GM21825 (cell line): Measurements from ENCODE around the gene RDH8.

Source experiments
- ATAC-seq: cut with Tn5 transposase; IDR thresholded peaks from one replicate; pipeline ENCODE4 v1.9.1; 2021; ENCODE audit warnings: mild to moderate bottlenecking, moderate library complexity; ENCODE audit not compliant: unreplicated experiment

The RDH8 gene

DNA sequence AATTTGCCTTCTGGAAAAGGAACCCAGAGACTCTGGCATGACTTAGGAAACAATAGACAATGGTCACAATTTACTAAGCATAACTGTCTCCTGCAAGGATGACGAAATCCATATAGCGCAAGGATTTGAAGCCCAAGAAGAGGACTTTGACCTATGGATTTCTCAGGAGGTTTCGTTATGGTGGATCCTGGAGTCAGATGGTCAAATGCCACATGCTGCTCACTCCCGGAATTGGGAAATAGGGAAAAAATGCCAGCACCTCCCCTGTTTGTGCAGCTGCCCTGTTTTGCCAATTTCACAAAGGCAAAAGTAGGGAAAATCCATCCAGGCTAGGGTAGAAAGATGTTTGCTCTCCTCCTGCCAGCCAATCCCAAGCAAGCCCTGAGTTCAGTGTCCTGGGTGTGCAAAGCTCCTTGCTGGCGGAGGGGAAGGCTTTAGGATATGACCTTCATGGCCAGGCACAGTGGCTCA is 23.4 kb downstream of the RDH8 start:
- no peak for ATAC-seq

GRCh38 chr19:10037367-10037766 is 24.1 kb downstream of the RDH8 start:
- ATAC-seq: no peak

GRCh38 chr19:10037809-10038208 is 24.5 kb downstream of the RDH8 start:
- no peak for ATAC-seq

DNA sequence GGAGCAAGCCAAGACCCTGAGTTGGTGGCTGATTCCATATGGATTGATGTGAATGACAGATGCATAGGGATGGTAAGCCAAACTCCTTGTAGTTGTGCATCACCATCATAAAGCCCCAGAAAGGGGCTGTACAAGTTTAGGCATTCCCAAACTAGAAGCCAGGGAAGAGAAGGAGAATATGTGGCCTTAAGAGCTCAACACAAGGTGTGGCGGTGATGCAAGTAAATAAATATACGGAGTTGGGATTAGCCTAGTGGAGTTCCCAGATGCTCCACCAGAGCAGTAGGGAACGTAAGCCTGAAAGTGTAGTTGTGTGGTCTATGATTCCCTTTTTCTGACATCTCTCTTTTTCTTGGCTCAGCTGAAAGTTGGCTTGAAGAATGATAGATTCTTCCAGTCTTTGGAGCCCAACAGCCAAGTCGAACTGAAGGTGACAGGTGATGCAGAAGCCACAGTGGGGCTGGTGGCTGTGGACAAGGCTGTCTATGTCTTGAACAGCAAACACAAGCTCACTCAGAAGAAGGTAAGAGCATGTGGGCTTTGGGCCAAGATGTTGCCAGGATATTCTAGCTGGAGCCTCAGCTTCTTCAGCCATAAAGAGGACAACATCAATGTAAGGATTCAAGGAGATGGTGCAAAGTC is 30.1 kb downstream of the RDH8 start:
- ATAC-seq: no peak

GRCh38 chr19:10044390-10044789 is 31.1 kb downstream of the RDH8 start:
- ATAC-seq: no peak

GRCh38 chr19:10045371-10045770 is 32.1 kb downstream of the RDH8 start:
- no peak for ATAC-seq

- ATAC-seq: no peak
Measured at GRCh38 chr19:10049626-10050025, 36.3 kb downstream of the RDH8 start.

GRCh38 chr19:10052602-10053360 is 39.5 kb downstream of the RDH8 start:
- ATAC-seq: no peak

- ATAC-seq: no peak
Measured at GRCh38 chr19:10061717-10062310, 48.5 kb downstream of the RDH8 start.

- ATAC-seq: no peak
Measured at GRCh38 chr19:10068205-10068604, 54.9 kb downstream of the RDH8 start.

GRCh38 chr19:10069046-10069445 is 55.8 kb downstream of the RDH8 start:
- ATAC-seq: no peak

DNA sequence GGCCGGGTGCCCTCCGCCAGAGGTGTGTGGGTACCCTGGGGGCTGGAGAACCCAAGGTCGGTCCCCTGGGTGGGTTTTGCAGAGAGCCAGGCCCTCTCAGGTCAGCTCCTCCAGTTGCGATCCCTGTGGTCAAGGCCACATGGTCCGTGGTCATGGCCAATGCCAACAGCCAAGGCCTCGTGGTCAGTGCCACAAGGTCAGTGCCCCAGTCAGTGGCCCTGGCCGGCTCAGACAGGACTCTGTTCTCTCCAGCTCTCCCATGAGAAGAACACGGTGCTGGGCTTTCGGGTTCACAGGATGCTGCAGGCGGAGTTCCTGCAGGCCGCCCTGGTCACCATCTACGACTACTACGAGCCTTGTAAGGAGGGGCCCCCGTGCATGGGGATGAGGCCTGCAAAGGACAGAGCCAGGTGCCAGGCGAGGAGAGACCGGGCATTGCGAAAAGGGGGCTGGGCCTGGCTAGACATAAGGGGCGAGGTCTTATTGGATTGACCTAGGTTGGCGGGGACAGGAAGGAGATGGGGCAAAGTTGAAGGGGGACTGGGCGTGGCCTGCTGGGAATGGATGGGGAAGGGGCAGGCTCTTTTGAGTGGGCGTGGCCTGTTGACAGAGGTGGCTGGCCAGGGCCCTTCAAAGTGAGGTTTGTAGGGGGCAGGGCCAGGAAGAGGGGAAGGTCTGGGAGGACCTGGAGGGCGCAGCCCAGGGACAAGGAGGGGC is 57.6 kb downstream of the RDH8 start:
- no peak for ATAC-seq
